ENCODE results near the gene USP48.

- no peak for TF ChIP-seq CTCF (conservative IDR thresholded peaks at IDR 0.05; ENCODE audit: low read depth, low read length)
- no peak for TF ChIP-seq RAD21 (IDR thresholded peaks at IDR 0.05; ENCODE audit: low read length)
- TF ChIP-seq SMC3 (IDR thresholded peaks at IDR 0.05; ENCODE audit: low read depth, low read length), result no peak
- TF ChIP-seq CHD1 (IDR thresholded peaks at IDR 0.05; ENCODE audit: low read depth, low read length), result no peak
- no peak for TF ChIP-seq POLR2A (IDR thresholded peaks at IDR 0.05; ENCODE audit: low read depth, low read length)
- TF ChIP-seq BHLHE40 (IDR thresholded peaks at IDR 0.05; ENCODE audit: low read depth, low read length), result no peak
- no peak for TF ChIP-seq MAFK (IDR thresholded peaks at IDR 0.05; ENCODE audit: low read depth, low read length)
- no peak for TF ChIP-seq MAZ (IDR thresholded peaks at IDR 0.05; ENCODE audit: borderline replicate concordance, low read depth, low read length)
- TF ChIP-seq USF2 (IDR thresholded peaks at IDR 0.05; ENCODE audit: low read depth, low read length), result no peak
- TF ChIP-seq CEBPB (IDR thresholded peaks at IDR 0.05; ENCODE audit: low read depth, low read length), result no peak
- no peak for TF ChIP-seq RFX5 (IDR thresholded peaks at IDR 0.05; ENCODE audit: low read depth, low read length)
- TF ChIP-seq RCOR1 (IDR thresholded peaks at IDR 0.05; ENCODE audit: insufficient replicate concordance, low read length), result no peak
Measured at GRCh38 chr1:21648352-21648730, 134.6 kb downstream of the USP48 start.

All from IMR-90 (cell line).